ENCODE measurements around the gene SYS1. TPM values are rescaled to one million over a fixed set of nuclear protein-coding genes. Genes with fewer than 3 reads are reported as not detected.

Gene SYS1
- total RNA-seq, 1 donor from 2014 or later: 24.4 TPM

DNA sequence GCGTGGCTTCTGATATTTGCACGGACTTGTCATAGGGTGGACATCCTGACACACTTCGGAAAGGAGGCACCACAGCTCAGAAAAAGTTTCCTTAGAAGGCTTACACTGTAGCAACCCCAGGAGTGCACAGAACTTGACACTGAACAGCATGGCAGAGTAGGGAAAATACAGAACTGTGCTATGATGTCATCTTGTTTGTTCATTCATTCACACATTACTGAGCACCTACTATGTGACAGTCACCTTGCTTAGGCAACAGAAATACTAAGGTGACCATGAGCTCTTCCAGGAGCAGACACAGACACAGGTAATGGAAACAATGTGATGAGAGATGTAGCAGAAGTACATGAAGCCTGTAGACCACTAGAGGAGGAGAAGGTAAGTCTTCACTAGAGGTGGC is 50.5 kb downstream of the SYS1 start:
- peaks cover 15% of the 10 kb centered on the region for H3K36me3 Mint-ChIP-seq (ENCODE audit: low read depth)
- intact Hi-C loops (cut with micrococcal nuclease): no loop called here
- H3K4me1 Mint-ChIP-seq: peaks cover 26% of the 10 kb centered on the region
- H3K27me3 Mint-ChIP-seq: no peaks in the 10 kb centered on the region
- no peak overlapping the region for H3K27ac Mint-ChIP-seq
- DNase-seq: no peak
- H3K9me3 Mint-ChIP-seq: no peaks in the 10 kb centered on the region
- H3K4me3 Mint-ChIP-seq: no peak overlapping the region

DNA sequence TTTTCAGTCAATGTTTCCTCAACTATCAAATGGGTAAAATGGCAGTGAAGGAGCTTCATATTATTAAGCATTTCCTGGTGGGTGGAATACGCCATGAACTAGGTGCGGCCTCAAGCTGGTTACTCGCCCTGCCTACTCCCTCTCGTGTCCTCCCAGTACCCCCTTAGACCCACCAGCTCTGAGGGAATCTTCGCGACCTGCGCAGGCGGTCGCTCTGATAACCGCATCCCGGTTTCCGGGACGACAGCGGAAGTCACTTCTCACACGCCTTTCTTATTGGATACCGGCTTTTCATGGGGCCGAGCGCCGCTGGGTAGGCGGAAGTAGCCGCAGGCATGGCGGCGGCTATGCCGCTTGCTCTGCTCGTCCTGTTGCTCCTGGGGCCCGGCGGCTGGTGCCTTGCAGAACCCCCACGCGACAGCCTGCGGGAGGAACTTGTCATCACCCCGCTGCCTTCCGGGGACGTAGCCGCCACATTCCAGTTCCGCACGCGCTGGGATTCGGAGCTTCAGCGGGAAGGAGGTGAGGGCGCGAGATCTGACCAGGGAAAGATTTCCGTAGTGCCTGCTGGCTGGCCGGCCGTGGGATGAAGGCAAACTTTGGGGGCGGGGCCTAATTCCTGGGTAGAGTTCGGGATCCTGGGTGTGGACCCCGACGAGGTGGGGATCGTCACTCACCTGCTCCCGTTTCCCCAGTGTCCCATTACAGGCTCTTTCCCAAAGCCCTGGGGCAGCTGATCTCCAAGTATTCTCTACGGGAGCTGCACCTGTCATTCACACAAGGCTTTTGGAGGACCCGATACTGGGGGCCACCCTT is 53.1 kb downstream of the SYS1 start, which contains the start of gene PIGT:
Gene PIGT, plus strand, starts transcription at position 320 of the 816 bp plus-strand sequence. Its CDS starts 16 bp downstream, at position 336.
- no peaks in the 10 kb centered on the region for H3K9me3 Mint-ChIP-seq
- H3K27ac Mint-ChIP-seq: peak within 1 kb of the TSS; percentile 94
- H3K4me3 Mint-ChIP-seq: peak within 1 kb of the TSS; percentile 93
- H3K4me1 Mint-ChIP-seq: peaks cover 29% of the 10 kb centered on the region
- intact Hi-C loops (cut with micrococcal nuclease): loop anchor here (1.0 to 2.0 kb wide), 3 partner anchors 9 to 53 kb away; partner anchors contain the start of gene SYS1
- peak; percentile 97 for DNase-seq
- peaks cover 25% of the 10 kb centered on the region for H3K36me3 Mint-ChIP-seq (ENCODE audit: low read depth)
- no peaks in the 10 kb centered on the region for H3K27me3 Mint-ChIP-seq

DNA sequence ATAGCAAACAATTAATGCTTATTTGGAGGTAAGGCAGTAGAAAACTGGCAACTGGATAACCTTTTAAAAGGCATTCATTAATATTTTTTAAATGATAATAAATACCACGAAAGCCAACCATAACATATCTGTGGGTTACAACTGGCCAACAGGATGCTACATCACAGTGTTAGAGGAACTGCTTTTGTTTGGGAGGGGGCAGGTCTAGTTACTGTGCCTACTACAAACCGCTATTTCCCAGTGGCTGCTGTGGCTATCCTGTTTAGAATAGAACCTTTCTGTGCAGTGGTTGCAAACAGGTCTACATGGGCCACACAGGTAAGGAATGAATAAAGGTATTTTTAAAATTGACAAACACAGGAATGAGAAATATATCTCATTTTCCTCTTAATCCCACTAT is 54.0 kb downstream of the SYS1 start:
- Mint-ChIP-seq H3K4me1 (peaks cover 29% of the 10 kb centered on the region), H3K27me3 (no peaks in the 10 kb centered on the region), H3K9me3 (no peaks in the 10 kb centered on the region), H3K4me3 (peak overlapping the region; percentile 93), H3K27ac (peak overlapping the region; percentile 10), H3K36me3 (ENCODE audit: low read depth) (peaks cover 27% of the 10 kb centered on the region)
- no peak for DNase-seq
- intact Hi-C loops (cut with micrococcal nuclease): loop anchor here (1.0 to 2.0 kb wide), 2 partner anchors 20 to 54 kb away; partner anchors contain the start of gene SYS1

Other genes starting within 250 kb of the SYS1 start
- gene WFDC5, start 248.0 kb upstream of the SYS1 start, total RNA-seq: not detected in 2 replicates
- gene WFDC12, start 238.7 kb upstream of the SYS1 start, total RNA-seq: not detected in 2 replicates
- gene PI3, start 188.3 kb upstream of the SYS1 start, total RNA-seq: not detected in 2 replicates
- not detected in 2 replicates for gene SEMG1, start 156.1 kb upstream of the SYS1 start, total RNA-seq
- gene SEMG2, start 141.8 kb upstream of the SYS1 start, total RNA-seq: not detected in 2 replicates
- gene SLPI, start 108.6 kb upstream of the SYS1 start, total RNA-seq: not detected in 2 replicates
- not detected in 2 replicates for gene RBPJL, start 56.3 kb upstream of the SYS1 start, total RNA-seq
- 1.2 and 1.5 TPM in 2 replicates for gene MATN4, start 54.9 kb upstream of the SYS1 start, total RNA-seq
- gene SDC4, start 14.7 kb upstream of the SYS1 start, total RNA-seq: 177 and 185 TPM in 2 replicates
- 0.12 TPM in 1 of 2 replicates, not detected in the other for gene TP53TG5, start 15.2 kb downstream of the SYS1 start, total RNA-seq
- gene DBNDD2, start 45.1 kb downstream of the SYS1 start, total RNA-seq: 19.9 and 25.2 TPM in 2 replicates
- gene PIGT, start 53.0 kb downstream of the SYS1 start, total RNA-seq: 84.7 and 86.6 TPM in 2 replicates
- gene WFDC2, start 106.6 kb downstream of the SYS1 start, total RNA-seq: not detected in 2 replicates
- not detected in 2 replicates for gene SPINT3, start 152.5 kb downstream of the SYS1 start, total RNA-seq
- gene WFDC6, start 176.3 kb downstream of the SYS1 start, total RNA-seq: not detected in 2 replicates
- not detected in 2 replicates for gene EPPIN, start 184.2 kb downstream of the SYS1 start, total RNA-seq
- gene WFDC8, start 216.1 kb downstream of the SYS1 start, total RNA-seq: not detected in 2 replicates

Measured in activated CD4-positive, alpha-beta T cell treated with anti-CD3 and anti-CD28 coated beads, Interleukin-2, amount 10 ng/mL, durations not matched to agents 24 days and 14 days (primary cell).